SK-N-MC (cell line): ENCODE data around the gene GMDS.

Source experiments
- DNase-seq: peaks from one replicate; pipeline ENCODE4 v3.0.0-alpha.2; 2011; ENCODE audit warnings: low read depth, low spot score
- H3K27ac ChIP-seq: fragments of 200-600 bp; sonication (generic); 2 replicates; pipeline ENCODE4 v1.5.1; 2016; ENCODE audit warnings: mixed run types
- H3K36me3 ChIP-seq: fragments of 200-600 bp; sonication (generic); 2 replicates; pipeline ENCODE4 v1.6.1; 2017; ENCODE audit warnings: antibody characterized with exemption, low read length, mixed read lengths; ENCODE audit not compliant: insufficient read depth
- H3K4me3 ChIP-seq: fragments of 200-600 bp; sonication (generic); 2 replicates; pipeline ENCODE4 v1.5.1; 2016
- H3K9ac ChIP-seq: fragments of 200-600 bp; sonication (generic); 2 replicates; pipeline ENCODE4 v1.8.0; 2017; ENCODE audit warnings: mixed run types, mixed read lengths; ENCODE audit not compliant: insufficient read length
- H3K9me3 ChIP-seq: fragments of 200-600 bp; sonication (generic); 2 replicates; pipeline ENCODE4 v1.6.1; 2017; ENCODE audit warnings: low read depth, mild to moderate bottlenecking, antibody characterized with exemption, low read length, moderate library complexity, mixed read lengths
- EZH2 ChIP-seq: fragments of 200-600 bp; sonication (generic); IDR thresholded peaks from one replicate; pipeline ENCODE4 v1.6.1; 2017; ENCODE audit warnings: antibody characterized with exemption
- FOXP2 ChIP-seq: optimal IDR thresholded peaks from 2 replicates; pipeline ENCODE3; 2011; ENCODE audit warnings: mild to moderate bottlenecking, moderate library complexity; ENCODE audit not compliant: insufficient read depth; ENCODE audit errors: extremely low read length, control extremely low read depth
- POLR2AphosphoS5 ChIP-seq: IDR thresholded peaks from 2 replicates; pipeline ENCODE4 v1.6.1; 2012; ENCODE audit warnings: mild to moderate bottlenecking, low read depth, low read length, borderline replicate concordance

GMDS gene

GRCh38 chr6:2042956-2043648, 202.3 kb downstream of the GMDS start:
- Histone ChIP-seq H3K9ac (no peak overlapping the region), H3K36me3 (no peaks in the 10 kb centered on the region), H3K9me3 (no peaks in the 10 kb centered on the region; the same call in 1 of the 2 replicates), H3K4me3 (no peak overlapping the region), H3K27ac (no peak overlapping the region)
- TF ChIP-seq FOXP2 (no peak), POLR2AphosphoS5 (no peak), EZH2 (no peak)
- DNase-seq, result no peak

DNA sequence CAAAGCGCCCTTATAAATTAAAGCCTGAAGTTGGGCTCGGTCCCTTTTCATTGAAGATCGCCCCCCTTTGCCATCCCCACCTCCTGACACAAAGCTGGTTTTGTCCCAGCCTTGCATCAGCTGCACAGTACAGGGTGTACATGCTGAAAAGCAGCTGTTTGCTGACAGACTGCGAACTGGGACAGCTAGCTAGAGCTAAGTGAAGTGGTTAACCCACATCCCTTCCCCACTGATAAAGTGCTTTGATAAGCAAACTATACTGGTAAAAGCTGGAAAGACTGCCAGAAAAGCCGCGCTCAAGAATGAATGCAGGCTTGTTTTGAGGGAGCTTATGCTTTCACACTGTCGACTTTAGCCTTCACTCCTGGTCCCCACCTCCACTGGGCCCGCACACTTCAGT, 207.3 kb downstream of the GMDS start:
- DNase-seq, result no peak
- no peaks in the 10 kb centered on the region for H3K36me3 ChIP-seq
- H3K9me3 ChIP-seq, result no peaks in the 10 kb centered on the region
- TF ChIP-seq POLR2AphosphoS5, result no peak
- no peak for TF ChIP-seq EZH2
- TF ChIP-seq FOXP2, result no peak
- no peak overlapping the region for H3K4me3 ChIP-seq
- H3K9ac ChIP-seq, result no peak overlapping the region
- no peak overlapping the region for H3K27ac ChIP-seq

- Histone ChIP-seq H3K9ac (no peak overlapping the region), H3K27ac (no peak overlapping the region), H3K36me3 (no peaks in the 10 kb centered on the region), H3K9me3 (no peaks in the 10 kb centered on the region), H3K4me3 (no peak overlapping the region)
- TF ChIP-seq POLR2AphosphoS5 (no peak), EZH2 (no peak), FOXP2 (no peak)
- DNase-seq, result no peak
These were observed 208.0 kb downstream of the GMDS start for GRCh38 chr6:2037237-2037926.

- no peak for TF ChIP-seq FOXP2
- TF ChIP-seq POLR2AphosphoS5, result no peak; the same call in 1 of the 2 replicates
- TF ChIP-seq EZH2, result no peak
- Histone ChIP-seq H3K9ac (no peak overlapping the region), H3K27ac (no peak overlapping the region), H3K9me3 (no peaks in the 10 kb centered on the region), H3K4me3 (0 out of 2 replicates have a peak overlapping the region, but pooled peaks have one; percentile 11), H3K36me3 (no peaks in the 10 kb centered on the region)
- no peak for DNase-seq
These were observed 208.7 kb downstream of the GMDS start for GRCh38 chr6:2036710-2037023.

GRCh38 chr6:2035826-2036709, 209.3 kb downstream of the GMDS start:
- Histone ChIP-seq H3K9ac (no peak overlapping the region), H3K36me3 (no peaks in the 10 kb centered on the region)
- peak; percentile 19; the same call in 1 of the 2 replicates for TF ChIP-seq POLR2AphosphoS5
- TF ChIP-seq EZH2, result no peak
- no peak for TF ChIP-seq FOXP2

GRCh38 chr6:2035046-2035445, 210.4 kb downstream of the GMDS start:
- no peaks in the 10 kb centered on the region for H3K9me3 ChIP-seq
- no peak overlapping the region for H3K9ac ChIP-seq
- no peak overlapping the region for H3K4me3 ChIP-seq
- no peak for DNase-seq
- TF ChIP-seq POLR2AphosphoS5 (no peak), EZH2 (no peak), FOXP2 (no peak)
- no peaks in the 10 kb centered on the region for H3K36me3 ChIP-seq
- no peak overlapping the region for H3K27ac ChIP-seq

More at GRCh38 chr6:2035826-2036709, 209.3 kb downstream of the GMDS start:
- no peak overlapping the region for H3K27ac ChIP-seq
- H3K9me3 ChIP-seq, result no peaks in the 10 kb centered on the region
- H3K4me3 ChIP-seq, result 0 out of 2 replicates have a peak overlapping the region, but pooled peaks have one; percentile 11
- DNase-seq, result peak; percentile 69

DNA sequence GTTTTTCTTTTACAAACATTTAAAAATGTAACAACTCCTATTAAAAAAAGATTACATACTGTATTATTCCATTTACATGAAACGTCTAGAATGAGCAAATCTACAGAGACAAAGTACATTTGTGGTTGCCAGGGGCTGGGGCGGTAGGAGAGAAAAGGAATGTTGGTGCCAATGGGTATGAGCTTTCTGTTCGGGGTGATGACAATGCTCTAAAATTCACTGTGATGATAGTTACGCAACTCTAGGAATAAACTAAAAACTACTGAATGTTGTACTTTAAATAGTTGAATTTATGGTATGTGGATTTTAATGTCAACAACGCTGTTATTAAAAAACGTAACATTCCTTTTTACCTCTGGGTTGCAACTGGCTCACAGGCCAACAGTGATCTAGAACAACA, 211.1 kb downstream of the GMDS start:
- DNase-seq, result no peak
- no peak for TF ChIP-seq FOXP2
- no peak for TF ChIP-seq POLR2AphosphoS5
- TF ChIP-seq EZH2, result no peak
- no peaks in the 10 kb centered on the region for H3K9me3 ChIP-seq
- no peak overlapping the region for H3K9ac ChIP-seq
- H3K4me3 ChIP-seq, result no peak overlapping the region
- no peaks in the 10 kb centered on the region for H3K36me3 ChIP-seq
- H3K27ac ChIP-seq, result no peak overlapping the region

- DNase-seq, result no peak
- no peak for TF ChIP-seq EZH2
- TF ChIP-seq FOXP2, result no peak
- TF ChIP-seq POLR2AphosphoS5, result no peak
- Histone ChIP-seq H3K9ac (no peak overlapping the region), H3K36me3 (no peaks in the 10 kb centered on the region), H3K9me3 (no peaks in the 10 kb centered on the region), H3K4me3 (no peak overlapping the region), H3K27ac (no peak overlapping the region)
These were observed 211.9 kb downstream of the GMDS start for GRCh38 chr6:2033544-2033943.

DNA sequence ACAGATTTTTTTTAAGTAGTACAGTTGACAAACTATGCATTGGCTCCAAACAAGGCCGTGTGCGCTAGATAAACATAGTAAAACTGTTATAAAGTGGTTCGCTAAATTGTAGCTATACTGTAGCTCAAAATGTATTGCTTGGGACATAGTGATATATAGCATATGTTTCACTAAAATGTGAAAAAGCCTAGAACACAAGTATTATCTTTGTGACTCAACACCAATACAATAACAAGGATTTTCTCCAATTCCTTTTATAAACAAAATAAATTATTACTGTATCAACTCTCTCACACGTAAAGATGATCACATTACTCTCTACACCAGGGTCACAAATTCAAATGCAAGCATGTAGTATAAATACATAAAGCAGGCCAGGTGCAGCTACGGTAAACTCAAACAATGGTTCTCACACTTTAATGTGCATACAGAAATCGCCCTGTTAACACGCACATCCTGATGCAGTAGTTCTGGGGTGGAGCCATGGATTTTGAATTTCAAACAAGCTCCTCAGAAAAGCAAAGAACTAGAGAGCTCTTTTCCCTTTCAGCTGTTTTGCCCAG, 214.6 kb downstream of the GMDS start:
- DNase-seq, result no peak
- Histone ChIP-seq H3K4me3 (no peak overlapping the region), H3K36me3 (no peaks in the 10 kb centered on the region), H3K9ac (no peak overlapping the region), H3K27ac (no peak overlapping the region), H3K9me3 (no peaks in the 10 kb centered on the region)
- no peak for TF ChIP-seq FOXP2
- TF ChIP-seq EZH2, result no peak
